MCF 10A (cell line): Measurements from ENCODE around the gene FAM53A. TPM values are rescaled to one million over a fixed set of nuclear protein-coding genes. Genes with fewer than 3 reads are reported as not detected.

Experiments used
- BruUV-seq: library from RNA; stranded (reverse); fragments of 400-500 nt; replicated peaks from 2 replicates; lab custom pipeline; 2021; lab: Mats Ljungman, UMichigan
- CTCF ChIA-PET: fragments of 300-600 bp; sonication (Branson Sonifier 250); formaldehyde crosslinking; extraction: SDS; loops from one replicate; lab custom pipeline; 2021; ENCODE audit warnings: antibody characterized with exemption, inconsistent platforms; lab: Yijun Ruan, JAX
- POLR2A ChIA-PET: fragments of 300-600, 350-650 bp; sonication (Branson Sonifier 250); formaldehyde crosslinking; extraction: SDS; loops from one replicate; lab custom pipeline; 2020; ENCODE audit warnings: antibody characterized with exemption, inconsistent platforms; lab: Yijun Ruan, JAX
- DNase-seq: peaks from one replicate; pipeline ENCODE4 v3.0.0-alpha.2; 2018; ENCODE audit not compliant: unreplicated experiment
- H3K27ac Mint-ChIP-seq: one replicate; pipeline ENCODE4 v1.8.0; 2022; ENCODE audit warnings: mild to moderate bottlenecking, low read depth, mixed read lengths; ENCODE audit not compliant: unreplicated experiment
- H3K27me3 Mint-ChIP-seq: one replicate; pipeline ENCODE4 v1.8.0; 2022; ENCODE audit warnings: mixed read lengths; ENCODE audit not compliant: insufficient read depth, unreplicated experiment
- H3K36me3 Mint-ChIP-seq: one replicate; pipeline ENCODE4 v1.8.0; 2022; ENCODE audit warnings: mild to moderate bottlenecking, moderate library complexity, mixed read lengths; ENCODE audit not compliant: insufficient read depth, unreplicated experiment
- H3K4me1 Mint-ChIP-seq: one replicate; pipeline ENCODE4 v1.8.0; 2022; ENCODE audit warnings: mixed read lengths; ENCODE audit not compliant: insufficient read depth, unreplicated experiment
- H3K4me3 Mint-ChIP-seq: one replicate; pipeline ENCODE4 v1.8.0; 2022; ENCODE audit warnings: mild to moderate bottlenecking, moderate library complexity, mixed read lengths; ENCODE audit not compliant: unreplicated experiment
- H3K9me3 Mint-ChIP-seq: one replicate; pipeline ENCODE4 v1.8.0; 2022; ENCODE audit warnings: mixed read lengths; ENCODE audit not compliant: unreplicated experiment
- CTCF ChIP-seq: fragments of 200-600 bp; IDR thresholded peaks from one replicate; pipeline ENCODE4 v1.8.0; 2022; ENCODE audit warnings: antibody characterized with exemption, mild to moderate bottlenecking; ENCODE audit not compliant: unreplicated experiment
- intact Hi-C: fragments of 100-400 bp; cut with micrococcal nuclease; formaldehyde crosslinking; loops from 2 replicates; pipeline ENCODE4 v1.14.1; 2022
- total RNA-seq: library from RNA; stranded (reverse); gene quantifications from 2 replicates; pipeline ENCODE4 v1.2.3, GENCODE V29; 2022

FAM53A gene
- total RNA-seq, 1 experiment from 2014 or later, result 6.6 TPM

GRCh38 chr4:1603413-1604135 is 80.5 kb downstream of the FAM53A start:
- no TSS peak for BruUV-seq
- POLR2A ChIA-PET, result no interaction called here
- no peak for DNase-seq
- TF ChIP-seq CTCF, result no peak
- Mint-ChIP-seq H3K9me3 (no peaks in the 10 kb centered on the region), H3K27me3 (no peaks in the 10 kb centered on the region), H3K4me1 (peaks cover 19% of the 10 kb centered on the region), H3K36me3 (no peaks in the 10 kb centered on the region), H3K27ac (peak overlapping the region; percentile 43), H3K4me3 (no peak overlapping the region)
- intact Hi-C loops, result no loop called here
- CTCF ChIA-PET, result interaction anchor here (0.6 kb wide), 1 partner anchor 1001 kb away, joined by 3 read pairs; no protein-coding TSS in a partner anchor

- Mint-ChIP-seq H3K36me3 (no peaks in the 10 kb centered on the region), H3K4me1 (peaks cover 19% of the 10 kb centered on the region), H3K4me3 (no peak overlapping the region), H3K27ac (peak overlapping the region; percentile 43), H3K27me3 (no peaks in the 10 kb centered on the region), H3K9me3 (no peaks in the 10 kb centered on the region)
- no peak for TF ChIP-seq CTCF
- intact Hi-C loops, result no loop called here
- BruUV-seq, result no TSS peak
- CTCF ChIA-PET, result no interaction called here
- POLR2A ChIA-PET, result no interaction called here
- DNase-seq, result no peak
Measured at GRCh38 chr4:1602655-1603412, 81.3 kb downstream of the FAM53A start.

- Mint-ChIP-seq H3K36me3 (no peaks in the 10 kb centered on the region), H3K9me3 (no peaks in the 10 kb centered on the region), H3K4me3 (no peak overlapping the region), H3K4me1 (peaks cover 19% of the 10 kb centered on the region), H3K27me3 (no peaks in the 10 kb centered on the region), H3K27ac (no peak overlapping the region)
- POLR2A ChIA-PET, result no interaction called here
- CTCF ChIA-PET, result no interaction called here
- no TSS peak for BruUV-seq
- intact Hi-C loops, result no loop called here
- DNase-seq, result no peak
- TF ChIP-seq CTCF, result no peak
Measured at GRCh38 chr4:1601852-1602654, 82.1 kb downstream of the FAM53A start.

GRCh38 chr4:1601533-1601835 is 82.6 kb downstream of the FAM53A start:
- Mint-ChIP-seq H3K27me3 (no peaks in the 10 kb centered on the region), H3K4me1 (peaks cover 19% of the 10 kb centered on the region), H3K4me3 (no peak overlapping the region), H3K36me3 (no peaks in the 10 kb centered on the region), H3K9me3 (no peaks in the 10 kb centered on the region), H3K27ac (no peak overlapping the region)
- DNase-seq, result no peak
- BruUV-seq, result no TSS peak
- POLR2A ChIA-PET, result no interaction called here
- intact Hi-C loops, result no loop called here
- no peak for TF ChIP-seq CTCF
- CTCF ChIA-PET, result no interaction called here
